OCI-LY1 (cell line): ENCODE results near the gene PLPPR4.

Experiments
- EZH2 ChIP-seq: fragments of 200-600 bp; sonication (generic), shearing (Covaris generic); IDR thresholded peaks from 2 replicates; pipeline ENCODE4 v1.8.0; 2017; ENCODE audit warnings: borderline replicate concordance, mixed run types, mild to moderate bottlenecking, antibody characterized with exemption, low read length, moderate library complexity, mixed read lengths
- TF ChIP-seq, protein P1 (sequence below): fragments of 200-600 bp; sonication (generic), shearing (Covaris generic); IDR thresholded peaks from 2 replicates; pipeline ENCODE4 v1.5.1; 2017; ENCODE audit warnings: mild to moderate bottlenecking, antibody characterized with exemption, low read length, moderate library complexity, mixed read lengths

DNA sequence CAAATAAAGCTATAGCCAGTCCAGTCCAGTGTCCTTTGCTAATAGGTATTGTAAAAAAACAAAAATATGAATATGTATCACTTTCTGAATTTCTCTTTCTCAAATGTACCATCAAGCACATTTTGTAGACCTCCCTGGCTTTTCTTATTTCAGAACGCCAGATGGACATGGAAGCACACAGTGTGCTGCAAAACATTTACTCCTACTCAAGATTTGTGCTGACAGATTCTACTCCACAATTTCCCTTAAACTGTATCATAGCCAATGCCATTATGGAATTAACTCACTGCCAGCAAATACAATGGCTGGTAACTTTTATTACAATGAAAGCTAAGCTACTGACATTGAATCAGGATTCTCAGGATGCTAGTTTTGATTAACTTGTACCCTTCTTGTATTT, 30.8 kb upstream of the PLPPR4 start:
- TF ChIP-seq, protein P1, sequence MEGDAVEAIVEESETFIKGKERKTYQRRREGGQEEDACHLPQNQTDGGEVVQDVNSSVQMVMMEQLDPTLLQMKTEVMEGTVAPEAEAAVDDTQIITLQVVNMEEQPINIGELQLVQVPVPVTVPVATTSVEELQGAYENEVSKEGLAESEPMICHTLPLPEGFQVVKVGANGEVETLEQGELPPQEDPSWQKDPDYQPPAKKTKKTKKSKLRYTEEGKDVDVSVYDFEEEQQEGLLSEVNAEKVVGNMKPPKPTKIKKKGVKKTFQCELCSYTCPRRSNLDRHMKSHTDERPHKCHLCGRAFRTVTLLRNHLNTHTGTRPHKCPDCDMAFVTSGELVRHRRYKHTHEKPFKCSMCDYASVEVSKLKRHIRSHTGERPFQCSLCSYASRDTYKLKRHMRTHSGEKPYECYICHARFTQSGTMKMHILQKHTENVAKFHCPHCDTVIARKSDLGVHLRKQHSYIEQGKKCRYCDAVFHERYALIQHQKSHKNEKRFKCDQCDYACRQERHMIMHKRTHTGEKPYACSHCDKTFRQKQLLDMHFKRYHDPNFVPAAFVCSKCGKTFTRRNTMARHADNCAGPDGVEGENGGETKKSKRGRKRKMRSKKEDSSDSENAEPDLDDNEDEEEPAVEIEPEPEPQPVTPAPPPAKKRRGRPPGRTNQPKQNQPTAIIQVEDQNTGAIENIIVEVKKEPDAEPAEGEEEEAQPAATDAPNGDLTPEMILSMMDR: no peak
- no peak for TF ChIP-seq EZH2
